SU-DHL-6 (cell line): Measurements from ENCODE around the gene AGPAT2.

Experiments
- EZH2phosphoT487 ChIP-seq: fragments of 200-600 bp; sonication (generic), shearing (Covaris generic); conservative IDR thresholded peaks from 2 replicates; pipeline ENCODE4 v1.6.1; 2018; ENCODE audit warnings: mild to moderate bottlenecking, antibody characterized with exemption, low read length, moderate library complexity, mixed read lengths
- TF ChIP-seq, protein P1 (sequence below): fragments of 200-600 bp; sonication (generic); IDR thresholded peaks from one replicate; pipeline ENCODE4 v1.5.1; 2017; ENCODE audit warnings: antibody characterized with exemption, mild to moderate bottlenecking, low read length, moderate library complexity; ENCODE audit not compliant: insufficient read depth, poor library complexity, severe bottlenecking

DNA sequence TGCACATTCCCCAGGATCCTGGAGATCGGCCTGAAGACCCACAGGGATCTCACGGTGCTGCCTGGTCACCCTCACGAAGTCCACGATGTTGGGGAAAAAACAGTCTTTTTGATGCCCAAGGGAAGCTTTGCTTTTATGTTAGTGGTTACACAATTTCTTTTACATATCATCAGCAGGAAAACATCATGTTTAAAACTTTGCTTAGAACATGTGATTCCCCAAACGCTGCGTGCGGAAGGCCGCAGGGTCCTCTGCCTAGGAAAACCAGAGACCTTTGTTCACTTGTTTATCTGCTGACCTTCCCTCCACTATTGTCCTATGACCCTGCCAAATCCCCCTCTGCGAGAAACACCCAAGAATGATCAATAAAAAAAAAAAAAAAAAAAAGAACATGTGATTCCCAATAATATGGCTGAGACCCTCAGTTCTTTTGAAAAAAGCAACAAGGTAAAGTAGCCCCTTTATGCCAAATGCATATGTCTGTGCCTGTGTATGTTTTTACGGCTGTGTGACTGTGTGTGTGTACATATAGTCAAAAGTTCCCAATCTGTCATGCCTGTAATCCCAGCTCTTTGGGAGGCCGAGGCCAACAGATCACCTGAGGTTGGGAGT is 11.5 kb upstream of the AGPAT2 start:
- TF ChIP-seq, protein P1, sequence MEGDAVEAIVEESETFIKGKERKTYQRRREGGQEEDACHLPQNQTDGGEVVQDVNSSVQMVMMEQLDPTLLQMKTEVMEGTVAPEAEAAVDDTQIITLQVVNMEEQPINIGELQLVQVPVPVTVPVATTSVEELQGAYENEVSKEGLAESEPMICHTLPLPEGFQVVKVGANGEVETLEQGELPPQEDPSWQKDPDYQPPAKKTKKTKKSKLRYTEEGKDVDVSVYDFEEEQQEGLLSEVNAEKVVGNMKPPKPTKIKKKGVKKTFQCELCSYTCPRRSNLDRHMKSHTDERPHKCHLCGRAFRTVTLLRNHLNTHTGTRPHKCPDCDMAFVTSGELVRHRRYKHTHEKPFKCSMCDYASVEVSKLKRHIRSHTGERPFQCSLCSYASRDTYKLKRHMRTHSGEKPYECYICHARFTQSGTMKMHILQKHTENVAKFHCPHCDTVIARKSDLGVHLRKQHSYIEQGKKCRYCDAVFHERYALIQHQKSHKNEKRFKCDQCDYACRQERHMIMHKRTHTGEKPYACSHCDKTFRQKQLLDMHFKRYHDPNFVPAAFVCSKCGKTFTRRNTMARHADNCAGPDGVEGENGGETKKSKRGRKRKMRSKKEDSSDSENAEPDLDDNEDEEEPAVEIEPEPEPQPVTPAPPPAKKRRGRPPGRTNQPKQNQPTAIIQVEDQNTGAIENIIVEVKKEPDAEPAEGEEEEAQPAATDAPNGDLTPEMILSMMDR, result no peak
- TF ChIP-seq EZH2phosphoT487, result no peak
